Anterior cingulate cortex (tissue), 58 donors: ENCODE results near the gene UBE2S.
"Not testable (repeated sequence)": the region's sequence is repeated elsewhere in the genome, so short reads cannot be mapped to it uniquely, and the experiment has no call there.

Experiments used
- DNase-seq, 58 donors: peaks; one replicate each; lab custom pipeline; 2025; lab: John Stamatoyannopoulos, UW

Gene UBE2S

GRCh38 chr19:55407800-55408532 lies 378 bp upstream of the UBE2S start:
- peak; percentile 84 to 100 (median 98) for DNase-seq

DNA sequence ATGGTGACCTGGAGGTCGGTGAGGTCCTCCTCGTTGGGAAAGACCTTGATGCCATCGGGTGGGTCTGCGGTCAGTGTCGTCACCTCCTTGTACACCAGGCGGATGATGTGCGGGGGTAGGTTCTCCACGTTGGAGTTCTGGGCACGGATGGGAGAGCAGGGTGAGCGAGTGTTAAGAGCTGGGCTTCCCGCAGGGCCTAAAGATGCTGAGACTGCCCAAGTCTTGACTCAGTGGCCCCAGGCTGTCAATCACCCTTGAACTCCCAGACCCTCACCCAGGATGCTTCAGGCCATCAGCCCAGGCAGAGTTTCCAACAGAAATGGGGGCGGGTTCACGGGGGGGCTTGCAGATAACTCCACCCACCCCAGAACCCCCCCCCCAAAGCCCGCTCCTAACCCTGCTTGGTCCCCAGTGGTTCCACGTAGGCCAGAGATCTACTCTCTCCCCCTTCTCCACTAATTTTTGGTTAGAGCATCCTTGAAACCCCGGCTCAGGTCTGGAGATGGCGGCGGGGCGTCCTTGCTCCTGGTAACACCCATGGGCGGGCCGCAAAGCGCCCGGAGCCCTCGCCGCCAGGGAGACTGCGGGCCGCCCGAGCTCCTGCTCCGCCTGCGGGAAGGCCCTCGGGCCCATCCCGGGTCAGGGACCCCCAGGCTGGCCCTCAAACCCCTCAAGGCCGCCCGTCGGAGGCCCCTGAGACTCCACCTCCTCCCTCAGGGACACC lies 600 bp downstream of the UBE2S start:
- peak in 1 of 58 donors; percentile 49 for DNase-seq

- no peak for DNase-seq
Observed at GRCh38 chr19:55406091-55406825, 1.3 kb downstream of the UBE2S start.

GRCh38 chr19:55405638-55406037 lies 1.9 kb downstream of the UBE2S start:
- DNase-seq = no peak

GRCh38 chr19:55402509-55402908 lies 5.1 kb downstream of the UBE2S start:
- no peak for DNase-seq

GRCh38 chr19:55401390-55401789 lies 6.2 kb downstream of the UBE2S start:
- DNase-seq = not testable (repeated sequence)

DNA sequence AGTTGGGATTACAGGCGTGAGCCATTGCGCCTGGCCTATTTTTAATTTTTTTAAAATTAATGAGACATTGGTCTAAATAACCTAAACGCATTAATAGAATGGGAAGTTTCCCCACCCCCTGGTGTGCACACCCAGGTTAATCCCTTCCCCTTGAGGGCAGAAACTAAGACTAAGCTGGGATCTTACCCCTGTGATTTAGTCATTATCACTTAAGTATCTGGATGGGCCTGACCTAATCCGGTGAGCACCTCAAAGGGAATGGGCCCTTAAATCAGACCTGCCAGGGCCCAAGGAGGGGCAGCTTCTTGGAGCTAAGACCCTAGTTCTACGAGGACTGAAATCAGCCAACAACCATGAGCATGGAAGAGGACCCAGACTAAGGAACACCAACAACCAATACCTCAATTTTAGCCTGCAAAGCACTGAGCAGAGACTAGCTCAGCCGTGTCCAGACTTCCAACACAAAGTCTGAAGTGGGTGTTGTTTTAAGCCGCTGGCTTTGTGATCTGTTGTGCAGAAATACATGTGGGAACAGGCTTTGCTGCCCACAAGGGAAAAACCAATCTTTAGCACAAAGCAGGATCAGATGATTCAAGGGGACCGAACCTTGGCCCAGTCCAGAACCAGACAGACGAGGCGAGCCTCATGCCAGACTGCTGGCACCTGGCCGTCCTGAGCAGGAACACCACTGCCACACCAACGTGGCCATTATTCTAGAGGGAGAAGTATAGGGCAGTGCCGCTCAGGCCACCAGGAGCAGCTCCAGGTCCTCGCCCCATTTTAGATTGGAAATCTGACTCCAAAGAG lies 7.1 kb downstream of the UBE2S start:
- no peak for DNase-seq

DNA sequence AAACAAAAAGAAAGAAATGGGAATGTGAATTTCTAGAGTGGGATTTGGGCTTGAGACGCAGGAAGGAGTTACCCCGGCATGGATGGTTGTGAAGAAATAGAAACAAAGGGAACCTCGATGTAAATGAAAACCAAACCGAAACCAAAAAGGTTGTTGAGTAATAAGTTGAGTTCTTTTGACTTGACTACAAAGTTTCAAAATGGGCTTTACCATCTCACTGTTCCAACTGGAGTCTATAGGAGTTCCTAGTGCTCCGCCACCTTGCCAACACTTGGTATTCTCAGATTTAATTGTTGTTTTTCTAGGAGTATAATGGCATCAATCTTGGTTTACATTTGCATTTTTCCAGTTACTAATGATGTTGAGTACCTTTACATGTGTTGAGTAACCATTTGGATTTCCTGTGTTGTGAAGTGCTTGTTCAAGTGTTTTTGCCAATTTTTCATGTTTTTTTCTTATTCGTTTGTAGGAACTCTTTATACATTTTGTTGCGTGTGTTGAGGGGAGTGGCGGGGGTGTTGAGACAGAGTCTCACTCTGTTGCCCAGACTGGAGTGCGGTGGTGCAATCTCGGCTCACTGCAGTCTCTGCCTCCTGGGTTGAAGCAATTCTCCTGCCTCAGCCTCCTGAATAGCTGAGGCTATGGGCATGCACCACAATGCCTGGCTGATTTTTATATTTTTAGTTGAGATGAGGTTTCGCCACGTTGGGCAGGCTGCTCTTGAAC lies 9.2 kb downstream of the UBE2S start:
- no peak for DNase-seq

GRCh38 chr19:55392820-55393761 lies 14.5 kb downstream of the UBE2S start:
- DNase-seq = peak in 4 of 58 donors; percentile 9 to 13 (median 11)

DNA sequence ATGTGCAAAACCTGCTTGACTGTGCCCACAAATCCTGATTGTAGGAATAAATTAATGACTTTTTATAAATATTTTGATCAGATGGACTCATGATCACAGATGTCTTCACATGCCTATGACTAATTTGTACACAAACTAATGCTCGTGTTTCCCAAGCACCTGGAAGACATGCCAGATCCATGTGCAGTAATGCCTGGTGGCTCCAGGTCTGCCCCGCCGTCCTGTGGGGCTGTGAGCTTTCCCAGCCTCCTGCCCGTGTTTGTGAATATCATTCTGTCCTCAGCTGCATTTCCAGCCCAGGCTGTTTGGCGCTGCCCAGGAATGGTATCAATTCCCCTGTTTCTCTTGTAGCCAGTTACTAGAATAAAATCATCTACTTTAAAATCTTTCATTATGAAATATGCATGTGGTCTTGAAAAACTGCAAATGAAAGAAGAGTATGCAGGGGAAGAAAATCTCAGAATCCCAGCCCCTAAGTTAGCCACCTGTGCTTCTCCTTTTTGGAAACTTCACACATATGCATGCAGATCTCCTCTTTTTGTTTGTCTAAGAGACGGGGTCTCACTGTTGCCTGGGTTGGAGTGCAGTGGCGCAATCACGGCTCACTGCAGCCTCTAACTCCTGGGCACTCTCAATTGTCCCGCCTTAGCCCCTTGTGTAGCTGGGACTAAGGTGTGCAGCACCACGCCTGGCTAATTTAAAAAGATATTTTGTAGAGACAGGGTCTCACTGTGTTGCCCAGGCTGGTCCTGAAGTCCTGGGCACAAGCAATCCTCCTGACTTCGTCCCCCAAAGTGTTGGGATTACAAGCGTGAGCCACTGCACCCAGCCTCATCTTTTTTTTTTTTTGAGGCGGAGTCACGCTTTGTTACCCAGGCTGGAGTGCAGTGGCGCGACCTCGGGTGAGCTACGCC lies 15.6 kb downstream of the UBE2S start:
- DNase-seq = no peak

DNA sequence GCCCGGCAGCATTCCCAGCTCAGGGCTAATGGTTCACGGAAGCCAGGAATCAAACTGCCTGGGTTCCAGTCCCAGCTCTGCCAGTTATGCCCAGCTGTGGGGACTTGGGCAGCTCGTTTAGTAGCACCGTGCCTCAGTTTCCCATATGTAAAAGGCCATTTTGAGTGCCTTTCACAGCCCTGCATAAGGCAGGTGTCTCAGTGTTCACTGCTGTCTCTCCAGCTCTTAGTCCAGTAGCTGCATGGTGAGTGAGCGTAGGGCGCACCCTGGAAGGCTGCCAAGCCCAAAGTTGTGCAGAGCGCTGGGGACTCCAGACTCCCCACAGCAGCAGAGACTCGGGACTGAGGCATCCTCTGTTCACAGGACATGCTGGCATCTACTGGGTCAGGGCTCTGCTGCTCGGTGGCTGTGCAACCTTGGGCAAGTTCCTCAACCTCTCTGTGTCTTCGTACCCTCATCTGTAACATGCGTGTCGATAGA lies 16.4 kb downstream of the UBE2S start:
- DNase-seq = peak in 2 of 58 donors; percentile 5 to 41

DNA sequence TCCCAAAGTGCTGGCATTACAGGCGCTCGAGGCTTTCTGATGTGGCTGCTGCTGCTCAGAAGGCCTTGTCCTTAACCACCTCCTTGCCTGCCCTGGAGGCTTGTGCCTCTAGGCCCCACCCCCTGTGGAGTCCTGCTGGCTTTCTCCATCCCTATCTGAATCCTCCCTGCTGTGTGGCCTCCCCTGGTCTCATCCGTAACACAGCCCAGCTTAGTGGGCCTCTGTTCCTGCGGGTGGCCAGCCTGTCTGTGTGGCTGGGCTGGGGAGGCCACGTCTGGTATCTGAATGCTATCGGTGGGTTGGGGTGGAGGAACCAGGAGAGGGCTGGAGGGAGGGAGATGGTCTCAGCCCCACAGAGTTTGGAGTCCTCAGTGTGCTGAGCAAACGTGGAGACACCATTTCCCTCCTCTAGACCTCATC lies 17.1 kb downstream of the UBE2S start:
- no peak for DNase-seq

DNA sequence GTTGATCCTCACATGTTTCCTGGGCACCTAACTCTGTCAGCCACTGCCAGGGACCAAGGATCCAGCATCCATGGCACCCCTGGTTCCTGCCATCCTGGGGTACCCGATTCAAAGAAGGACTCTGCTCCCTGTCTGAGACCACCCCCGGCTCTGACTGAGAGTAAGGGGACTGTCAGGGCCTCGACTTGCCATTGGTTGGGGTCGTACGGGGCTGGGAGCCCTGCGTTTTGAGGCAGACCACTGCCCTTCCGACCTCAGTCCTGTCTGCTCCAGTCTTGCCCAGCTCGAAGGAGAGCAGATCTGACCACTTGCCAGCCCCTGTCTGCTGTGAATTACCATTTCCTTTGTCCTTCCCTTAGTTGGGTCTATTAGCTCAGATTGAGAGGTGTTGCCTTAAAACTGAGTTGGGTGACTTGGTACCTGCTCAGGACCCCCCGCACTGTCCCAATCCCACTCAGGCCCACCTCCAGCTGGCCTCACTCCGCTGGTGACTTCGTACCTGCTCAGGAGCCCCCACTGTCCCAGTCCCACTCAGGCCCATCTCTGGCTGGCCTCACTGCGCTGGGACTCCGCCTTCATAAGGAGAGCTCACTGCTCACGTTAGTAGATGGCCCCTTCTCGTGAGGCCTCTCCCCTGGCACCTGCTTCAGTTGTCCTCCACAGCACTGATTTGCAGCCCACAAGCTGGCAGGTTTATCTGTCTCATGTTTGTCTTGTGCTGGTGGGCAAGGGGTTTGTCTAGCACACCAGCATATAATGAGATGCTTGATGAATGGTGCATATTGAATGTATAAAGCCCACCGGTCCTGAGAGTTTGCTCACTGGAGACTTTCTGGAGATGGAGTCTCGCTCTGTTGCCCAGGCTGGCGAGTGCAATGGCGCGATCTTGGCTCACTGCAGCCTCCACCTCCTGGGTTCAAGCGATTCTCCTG lies 17.9 kb downstream of the UBE2S start:
- DNase-seq = no peak

GRCh38 chr19:55387736-55388497 lies 19.7 kb downstream of the UBE2S start:
- DNase-seq = no peak

DNA sequence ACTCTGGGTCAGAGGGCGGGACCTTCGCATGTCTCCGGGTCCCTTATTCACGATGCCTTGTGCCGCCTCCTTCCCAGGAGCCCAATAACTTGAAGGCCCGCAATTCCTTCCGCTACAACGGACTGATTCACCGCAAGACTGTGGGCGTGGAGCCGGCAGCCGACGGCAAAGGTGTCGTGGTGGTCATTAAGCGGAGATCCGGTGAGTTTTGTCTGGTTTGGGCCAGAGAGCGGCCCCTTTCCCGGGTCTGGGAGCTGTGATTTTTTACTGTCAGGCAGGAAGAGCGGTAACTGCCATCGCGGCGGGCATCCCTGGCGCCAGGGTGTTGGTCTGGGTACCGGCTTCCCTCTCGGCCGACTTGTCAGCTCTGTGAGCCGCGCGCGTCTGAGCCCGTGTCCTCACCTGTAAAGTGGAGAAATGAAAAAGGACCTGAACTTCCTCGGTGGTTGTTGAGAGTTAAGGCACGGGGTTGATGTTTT lies 21.1 kb downstream of the UBE2S start:
- peak in 1 of 58 donors; percentile 26 for DNase-seq
